ENCODE data around the gene POR. TPM values are rescaled to one million over a fixed set of nuclear protein-coding genes. Genes with fewer than 3 reads are reported as not detected.

POR gene
- total RNA-seq, 4 donors from 2014 or later, result 10.0 to 122 (median 69.2) TPM

DNA sequence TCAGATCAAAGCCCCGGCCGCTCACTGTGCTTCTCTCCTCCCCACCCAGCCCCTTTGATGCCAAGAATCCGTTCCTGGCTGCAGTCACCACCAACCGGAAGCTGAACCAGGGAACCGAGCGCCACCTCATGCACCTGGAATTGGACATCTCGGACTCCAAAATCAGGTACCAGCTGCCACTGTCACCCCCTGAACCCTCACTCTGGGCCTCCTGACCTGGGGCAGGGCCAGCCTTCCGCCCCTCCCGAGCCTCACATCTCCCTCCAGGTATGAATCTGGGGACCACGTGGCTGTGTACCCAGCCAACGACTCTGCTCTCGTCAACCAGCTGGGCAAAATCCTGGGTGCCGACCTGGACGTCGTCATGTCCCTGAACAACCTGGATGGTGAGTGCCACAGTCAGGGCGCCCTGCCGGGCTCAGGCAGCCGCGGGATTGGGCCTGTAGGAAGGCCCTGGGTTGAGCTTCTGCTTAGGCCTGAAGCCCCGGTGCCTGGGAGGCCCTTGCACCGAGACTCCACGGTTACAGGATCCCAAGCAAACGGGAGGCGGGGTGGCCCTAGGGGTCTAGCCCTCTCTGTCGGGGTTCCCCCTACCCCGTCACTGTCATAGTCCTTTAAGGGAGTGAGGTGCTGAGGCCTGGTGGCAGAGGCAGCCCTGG, 68.6 kb downstream of the POR start:
- peak in 1 of 2 donors; percentile 17 for DNase-seq
- Histone ChIP-seq H3K9me3 (no peaks in the 10 kb centered on the region), H3K4me1 (no peaks in the 10 kb centered on the region), H3K4me3 (no peak overlapping the region), H3K27me3 (no peaks in the 10 kb centered on the region), H3K27ac (no peak overlapping the region), H3K36me3 (no peaks in the 10 kb centered on the region)
- no peak for TF ChIP-seq POLR2A (IDR thresholded peaks at IDR 0.05)
- TF ChIP-seq, protein P1, sequence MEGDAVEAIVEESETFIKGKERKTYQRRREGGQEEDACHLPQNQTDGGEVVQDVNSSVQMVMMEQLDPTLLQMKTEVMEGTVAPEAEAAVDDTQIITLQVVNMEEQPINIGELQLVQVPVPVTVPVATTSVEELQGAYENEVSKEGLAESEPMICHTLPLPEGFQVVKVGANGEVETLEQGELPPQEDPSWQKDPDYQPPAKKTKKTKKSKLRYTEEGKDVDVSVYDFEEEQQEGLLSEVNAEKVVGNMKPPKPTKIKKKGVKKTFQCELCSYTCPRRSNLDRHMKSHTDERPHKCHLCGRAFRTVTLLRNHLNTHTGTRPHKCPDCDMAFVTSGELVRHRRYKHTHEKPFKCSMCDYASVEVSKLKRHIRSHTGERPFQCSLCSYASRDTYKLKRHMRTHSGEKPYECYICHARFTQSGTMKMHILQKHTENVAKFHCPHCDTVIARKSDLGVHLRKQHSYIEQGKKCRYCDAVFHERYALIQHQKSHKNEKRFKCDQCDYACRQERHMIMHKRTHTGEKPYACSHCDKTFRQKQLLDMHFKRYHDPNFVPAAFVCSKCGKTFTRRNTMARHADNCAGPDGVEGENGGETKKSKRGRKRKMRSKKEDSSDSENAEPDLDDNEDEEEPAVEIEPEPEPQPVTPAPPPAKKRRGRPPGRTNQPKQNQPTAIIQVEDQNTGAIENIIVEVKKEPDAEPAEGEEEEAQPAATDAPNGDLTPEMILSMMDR (IDR thresholded peaks at IDR 0.05), result no peak
- intact Hi-C loops (cut with DNase I; ENCODE audit: low total_unique reads), result no loop called here

DNA sequence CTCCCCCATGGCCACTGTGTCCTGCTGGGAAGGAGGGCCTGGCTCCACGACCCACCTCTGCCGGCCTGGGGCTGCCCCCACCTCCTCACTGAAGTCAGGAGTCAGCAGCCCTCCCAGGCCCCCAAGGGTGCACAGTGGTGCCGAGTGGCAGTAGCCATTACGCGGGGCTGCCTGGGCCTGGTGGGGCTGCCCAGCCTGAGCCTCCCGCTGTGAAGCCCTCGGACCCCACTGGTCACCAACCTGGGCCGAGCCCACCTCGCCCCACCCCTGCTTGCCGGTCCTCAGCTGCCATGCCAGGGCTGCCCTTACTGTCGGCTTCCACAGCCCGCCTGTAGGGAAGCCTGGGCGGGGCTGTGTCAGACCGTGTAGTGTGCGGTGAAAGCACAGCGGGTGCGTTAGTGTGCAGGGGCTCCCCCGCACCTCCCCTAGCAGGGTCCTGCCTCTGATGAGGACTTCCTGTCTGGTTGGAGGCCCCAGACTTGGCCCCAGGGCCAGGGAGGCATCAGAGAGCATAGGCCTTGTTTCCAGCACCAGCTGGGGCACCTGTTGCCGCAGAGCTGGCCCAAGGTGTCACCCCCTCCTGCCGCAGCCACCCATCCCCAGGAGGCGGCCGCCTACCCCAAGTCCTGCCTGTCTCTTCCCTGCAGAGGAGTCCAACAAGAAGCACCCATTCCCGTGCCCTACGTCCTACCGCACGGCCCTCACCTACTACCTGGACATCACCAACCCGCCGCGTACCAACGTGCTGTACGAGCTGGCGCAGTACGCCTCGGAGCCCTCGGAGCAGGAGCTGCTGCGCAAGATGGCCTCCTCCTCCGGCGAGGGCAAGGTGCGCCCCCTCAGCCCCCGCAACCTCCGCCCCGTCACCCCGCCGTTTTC, 69.4 kb downstream of the POR start:
- H3K36me3 ChIP-seq, result no peaks in the 10 kb centered on the region
- intact Hi-C loops (cut with DNase I; ENCODE audit: low total_unique reads), result no loop called here
- DNase-seq, result no peak

DNA sequence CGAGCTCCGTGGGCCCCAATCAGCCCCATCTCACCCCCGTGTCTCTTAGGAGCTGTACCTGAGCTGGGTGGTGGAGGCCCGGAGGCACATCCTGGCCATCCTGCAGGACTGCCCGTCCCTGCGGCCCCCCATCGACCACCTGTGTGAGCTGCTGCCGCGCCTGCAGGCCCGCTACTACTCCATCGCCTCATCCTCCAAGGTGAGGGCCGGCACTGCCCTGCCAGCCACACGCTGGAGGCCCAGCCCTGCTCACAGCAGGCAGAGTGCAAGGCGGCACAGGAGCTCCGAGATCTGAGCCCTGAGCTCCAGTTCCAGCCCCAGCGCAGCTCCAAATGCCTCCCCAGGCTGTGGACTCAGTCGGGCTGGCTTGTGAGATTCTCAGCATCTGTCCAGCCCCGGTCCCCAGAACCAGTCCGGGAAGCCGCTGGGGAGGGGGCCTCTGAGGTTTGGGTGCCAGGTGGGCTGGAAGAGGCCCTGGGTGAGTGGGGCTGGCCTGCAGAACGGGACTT, 70.1 kb downstream of the POR start:
- intact Hi-C loops (cut with DNase I; ENCODE audit: low total_unique reads), result no loop called here
- H3K4me1 ChIP-seq, result no peaks in the 10 kb centered on the region
- H3K27ac ChIP-seq, result no peak overlapping the region

More for the DNA sequence above, 69.4 kb downstream of the POR start:
- no peak overlapping the region for H3K4me3 ChIP-seq
- H3K27ac ChIP-seq, result no peak overlapping the region
- no peaks in the 10 kb centered on the region for H3K27me3 ChIP-seq
- no peaks in the 10 kb centered on the region for H3K4me1 ChIP-seq
- TF ChIP-seq POLR2A (IDR thresholded peaks at IDR 0.05), result no peak
- TF ChIP-seq, protein P1 (IDR thresholded peaks at IDR 0.05), result no peak
- no peaks in the 10 kb centered on the region for H3K9me3 ChIP-seq

DNA sequence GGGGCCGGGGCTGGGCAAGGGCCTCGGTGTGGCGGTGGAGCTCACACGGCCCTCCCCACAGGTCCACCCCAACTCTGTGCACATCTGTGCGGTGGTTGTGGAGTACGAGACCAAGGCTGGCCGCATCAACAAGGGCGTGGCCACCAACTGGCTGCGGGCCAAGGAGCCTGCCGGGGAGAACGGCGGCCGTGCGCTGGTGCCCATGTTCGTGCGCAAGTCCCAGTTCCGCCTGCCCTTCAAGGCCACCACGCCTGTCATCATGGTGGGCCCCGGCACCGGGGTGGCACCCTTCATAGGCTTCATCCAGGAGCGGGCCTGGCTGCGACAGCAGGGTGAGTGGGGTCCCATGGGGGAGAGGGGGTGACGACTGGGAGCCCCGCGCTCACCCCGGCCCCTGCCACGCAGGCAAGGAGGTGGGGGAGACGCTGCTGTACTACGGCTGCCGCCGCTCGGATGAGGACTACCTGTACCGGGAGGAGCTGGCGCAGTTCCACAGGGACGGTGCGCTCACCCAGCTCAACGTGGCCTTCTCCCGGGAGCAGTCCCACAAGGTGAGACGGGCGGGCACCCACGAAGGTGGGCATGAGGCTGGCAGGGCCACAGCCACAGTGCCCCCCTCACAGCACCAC, 70.7 kb downstream of the POR start:
- Histone ChIP-seq H3K27ac (no peak overlapping the region), H3K4me1 (no peaks in the 10 kb centered on the region)

More for the DNA sequence above, 70.1 kb downstream of the POR start:
- no peak overlapping the region for H3K4me3 ChIP-seq
- no peak for DNase-seq
- no peaks in the 10 kb centered on the region for H3K9me3 ChIP-seq
- H3K27me3 ChIP-seq, result no peaks in the 10 kb centered on the region
- H3K36me3 ChIP-seq, result no peaks in the 10 kb centered on the region
- TF ChIP-seq POLR2A (IDR thresholded peaks at IDR 0.05), result no peak
- TF ChIP-seq, protein P1 (IDR thresholded peaks at IDR 0.05), result no peak

More for the DNA sequence above, 70.7 kb downstream of the POR start:
- intact Hi-C loops (cut with DNase I; ENCODE audit: low total_unique reads), result no loop called here
- Histone ChIP-seq H3K9me3 (no peaks in the 10 kb centered on the region), H3K27me3 (no peaks in the 10 kb centered on the region), H3K4me3 (no peak overlapping the region), H3K36me3 (no peaks in the 10 kb centered on the region)
- TF ChIP-seq POLR2A (IDR thresholded peaks at IDR 0.05), result no peak
- TF ChIP-seq, protein P1 (IDR thresholded peaks at IDR 0.05), result no peak
- peak in 1 of 2 donors; percentile 28 for DNase-seq

Data from uterus (tissue), 4 donors.